HTR-8/SVneo (cell line): ENCODE data around the gene FOXL1.

Experiments
- DNase-seq: peaks from one replicate; pipeline ENCODE4 v3.0.0; 2011; ENCODE audit warnings: low spot score, mixed read lengths; ENCODE audit not compliant: insufficient read length
- FAIRE-seq: peaks from 2 replicates; lab custom pipeline; 2011; peaks lifted over from hg19 to GRCh38; lab: Jason Lieb, UNC

Gene FOXL1

GRCh38 chr16:86578061-86578599, at the start of gene FOXL1:
TSS of gene FOXL1 (plus strand) at chr16:86578549. CDS start at chr16:86578724, 175 bp downstream.
- no peak for DNase-seq
- no peak for FAIRE-seq

- FAIRE-seq = no peak
- no peak for DNase-seq
These were observed 49.2 kb upstream of the FOXL1 start for GRCh38 chr16:86529160-86529559.

DNA sequence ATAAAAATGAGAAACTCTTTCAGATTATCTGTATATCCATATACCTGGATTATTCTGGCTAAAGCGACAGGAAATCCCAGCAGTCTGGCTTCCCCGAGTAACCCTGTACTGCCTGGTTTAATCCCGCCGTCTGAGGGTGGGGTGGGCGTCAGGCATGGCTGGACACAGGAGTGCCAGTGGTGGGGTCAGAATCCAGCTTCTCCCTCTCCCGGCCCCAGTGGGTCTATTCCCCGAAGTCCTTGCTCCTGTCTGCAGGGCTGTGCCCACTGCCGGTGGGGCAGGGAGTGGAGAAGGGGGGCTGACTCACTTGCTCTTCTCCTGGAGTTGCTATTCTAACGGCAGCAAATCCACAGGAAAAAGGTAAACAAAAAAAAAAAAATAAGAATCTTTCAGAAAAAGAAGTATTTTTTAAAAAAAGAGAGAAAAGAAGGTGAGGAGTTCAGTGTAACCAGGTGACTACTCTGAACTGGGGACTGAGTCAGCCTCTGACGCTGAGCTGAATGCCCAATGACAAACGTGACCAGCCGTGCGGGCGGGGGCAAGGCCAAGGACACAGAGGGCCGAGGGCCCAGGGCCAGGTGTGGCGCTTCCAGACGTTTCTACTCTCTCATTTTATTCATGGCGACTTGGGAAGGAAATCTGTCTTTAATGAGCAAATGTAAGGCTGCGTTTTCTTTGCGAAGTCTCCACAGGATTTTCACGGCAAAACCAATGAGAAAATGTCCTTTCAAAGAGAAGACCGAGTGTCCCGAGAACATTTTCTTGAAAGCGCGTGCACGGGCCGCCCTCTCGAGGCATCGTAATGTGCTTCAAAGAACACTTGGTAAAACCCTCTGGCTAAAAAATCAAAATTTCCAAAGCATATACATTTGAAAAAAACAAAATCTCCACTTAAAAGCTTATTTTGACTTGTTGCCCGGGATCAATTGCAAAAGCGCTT, 47.8 kb upstream of the FOXL1 start:
- DNase-seq (no peak), FAIRE-seq (no peak)

GRCh38 chr16:86531191-86531545, 47.2 kb upstream of the FOXL1 start:
- FAIRE-seq = no peak
- DNase-seq = no peak

DNA sequence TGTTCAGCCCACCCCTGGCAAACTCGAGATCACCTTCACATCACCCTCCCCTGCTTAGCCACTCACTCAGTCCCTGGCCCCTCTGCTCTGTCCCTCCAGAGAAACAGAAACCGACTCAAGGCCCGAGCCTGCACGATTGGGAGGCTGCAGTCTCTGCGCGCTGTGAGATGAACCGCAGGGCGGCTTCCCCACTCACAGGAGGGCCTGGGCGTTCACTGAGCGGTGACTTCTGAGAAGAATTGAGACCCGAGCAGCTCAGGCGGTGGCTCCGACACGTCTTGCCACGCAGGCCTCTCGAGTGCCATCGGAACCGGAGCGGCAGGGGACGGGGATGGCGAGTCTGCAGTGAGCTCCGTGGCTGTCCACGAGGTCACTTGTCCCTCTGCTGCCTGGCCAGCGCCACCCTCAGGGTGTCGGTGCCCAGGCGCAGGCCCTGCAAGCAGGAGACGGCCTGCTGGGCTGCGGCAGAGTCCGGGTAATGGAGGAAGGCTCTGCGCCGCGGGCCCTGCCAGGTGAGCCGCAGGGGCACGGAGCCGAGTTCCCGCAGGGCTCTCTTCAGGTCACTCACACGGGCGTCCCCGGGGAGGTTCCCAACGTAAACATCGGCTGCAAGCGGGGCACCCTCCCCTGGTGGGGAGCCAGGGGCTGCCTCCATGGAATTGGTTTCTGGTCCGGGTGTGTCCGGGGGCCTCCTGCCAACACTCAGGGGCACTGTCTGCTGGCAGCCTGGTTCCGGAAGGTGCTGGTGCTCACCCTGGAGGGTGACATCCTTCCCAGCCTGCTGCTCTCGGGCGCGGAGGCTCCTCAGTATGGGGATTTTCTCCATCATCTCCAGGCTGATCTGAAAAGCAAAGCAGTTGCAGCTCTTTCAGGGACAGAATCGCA, 46.5 kb upstream of the FOXL1 start:
- FAIRE-seq = no peak

DNA sequence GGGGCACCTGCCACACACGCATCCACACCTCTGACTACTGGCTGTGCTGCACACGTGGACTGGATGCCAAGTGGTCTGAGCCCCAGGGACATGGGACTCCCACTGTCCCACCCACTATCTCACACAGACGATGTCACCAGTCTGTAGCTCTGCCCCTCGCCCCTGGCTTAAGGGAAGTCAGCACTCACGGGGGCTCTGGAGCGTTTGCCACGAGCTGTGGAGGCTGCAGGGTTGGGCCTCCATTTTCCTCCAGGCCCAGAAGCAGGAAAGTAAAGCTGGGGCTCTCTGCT, 45.9 kb upstream of the FOXL1 start:
- no peak for FAIRE-seq
- DNase-seq = no peak

More for the DNA sequence above, 46.5 kb upstream of the FOXL1 start:
- no peak for DNase-seq

DNA sequence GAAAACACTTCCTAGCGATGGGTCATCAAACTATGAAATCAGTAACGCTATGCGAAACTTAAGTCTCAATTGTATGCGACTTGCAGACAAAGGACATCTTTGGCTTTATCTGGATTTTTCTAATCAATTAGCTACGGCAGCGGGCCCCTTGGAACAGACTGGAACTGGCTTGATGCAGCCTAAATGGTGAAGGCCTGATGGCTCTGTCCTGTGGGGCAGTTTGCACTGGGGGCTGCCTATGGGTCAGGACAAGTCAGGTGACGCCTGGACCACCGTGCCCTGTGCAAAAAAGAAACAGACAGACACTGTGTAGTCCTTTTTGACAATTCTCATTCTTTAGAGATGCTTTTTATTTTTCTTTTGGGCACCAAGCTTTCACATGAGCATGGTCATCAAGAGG, 45.3 kb upstream of the FOXL1 start:
- FAIRE-seq (no peak), DNase-seq (no peak)

DNA sequence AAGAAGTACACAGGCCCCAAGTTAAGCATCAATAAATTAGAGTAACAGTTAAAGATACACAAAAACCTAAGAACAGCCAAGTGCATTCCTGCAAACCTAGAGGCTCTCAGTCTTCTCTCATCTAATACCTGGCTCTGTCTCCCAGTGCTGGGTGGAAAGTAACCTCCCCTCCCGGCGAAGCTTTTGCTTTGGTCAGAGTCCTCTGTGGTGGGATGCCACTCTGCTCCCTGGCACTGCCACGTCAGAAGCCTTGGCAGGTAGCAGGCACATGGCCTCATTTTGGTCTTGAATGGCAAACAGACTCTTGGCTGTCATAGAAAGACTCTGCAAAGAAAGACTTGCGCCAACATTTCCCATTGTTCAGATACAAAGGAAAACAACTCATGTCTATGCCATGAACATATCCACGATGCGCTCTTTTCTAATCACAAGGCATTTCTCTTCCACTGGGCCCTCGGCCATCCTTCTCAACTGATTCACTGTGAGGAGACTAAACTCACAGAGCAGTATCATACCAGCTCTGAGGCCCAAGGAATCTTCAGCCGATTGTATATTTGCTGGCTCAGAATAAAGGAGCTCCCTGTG, 44.5 kb upstream of the FOXL1 start:
- DNase-seq (no peak), FAIRE-seq (peak; percentile 4)

DNA sequence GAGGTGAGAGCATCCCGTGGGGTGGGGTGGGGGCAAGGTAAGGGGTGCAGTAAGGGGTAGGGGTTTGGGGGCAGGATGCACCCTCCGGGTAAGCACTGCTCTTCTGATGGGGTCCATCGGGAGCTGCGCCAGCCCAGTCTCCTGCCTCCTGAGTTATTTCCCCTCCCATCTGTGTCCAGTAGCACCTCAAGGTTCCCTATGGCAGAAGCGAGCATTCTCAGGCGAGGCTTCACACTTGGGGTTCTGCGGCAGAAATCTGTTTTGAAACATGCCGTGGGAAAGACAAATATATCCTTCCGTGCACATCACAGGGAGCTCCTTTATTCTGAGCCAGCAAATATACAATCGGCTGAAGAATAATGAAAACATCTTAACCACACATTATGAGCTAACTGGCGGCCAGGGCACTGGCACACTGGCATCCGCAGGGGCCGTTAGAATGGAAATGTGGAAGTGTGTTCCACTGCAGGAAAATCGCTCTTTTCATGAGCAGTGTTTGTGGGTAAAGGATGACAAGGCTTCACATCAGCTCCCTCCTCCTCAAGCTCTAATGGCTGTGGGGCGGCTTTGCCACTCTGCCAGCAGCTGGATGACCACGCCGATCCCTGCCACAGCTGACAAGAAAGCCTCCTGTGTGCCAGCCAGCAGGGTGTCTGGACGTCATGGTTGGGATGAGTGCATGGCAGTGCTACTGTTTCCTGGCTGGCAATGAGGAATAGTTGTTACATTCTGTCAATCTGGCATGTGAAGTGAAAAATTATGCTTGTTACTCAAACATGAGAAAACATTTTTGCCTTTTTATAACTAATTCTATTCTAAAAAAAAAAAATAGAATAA, 43.4 kb upstream of the FOXL1 start:
- no peak for FAIRE-seq
- no peak for DNase-seq

DNA sequence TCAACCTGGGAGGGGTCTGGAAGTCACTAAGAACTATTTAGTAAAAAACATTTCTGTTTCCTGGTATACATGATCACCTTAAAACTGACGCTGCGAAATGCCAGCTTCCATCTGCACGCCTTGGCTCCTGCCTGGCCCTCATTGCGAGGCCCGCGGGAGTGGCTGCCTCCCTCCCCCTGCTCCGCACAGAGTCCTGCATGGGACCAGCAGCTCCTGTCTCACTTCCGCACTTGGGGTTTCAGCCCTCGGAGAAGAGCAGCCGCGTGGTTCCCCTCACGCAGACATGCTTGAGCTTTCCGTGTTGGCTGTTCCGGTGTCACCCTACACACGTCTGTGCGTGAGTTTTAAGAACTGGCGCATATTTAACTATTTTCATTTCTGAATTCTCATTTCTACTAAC, 41.7 kb upstream of the FOXL1 start:
- no peak for FAIRE-seq
- no peak for DNase-seq

DNA sequence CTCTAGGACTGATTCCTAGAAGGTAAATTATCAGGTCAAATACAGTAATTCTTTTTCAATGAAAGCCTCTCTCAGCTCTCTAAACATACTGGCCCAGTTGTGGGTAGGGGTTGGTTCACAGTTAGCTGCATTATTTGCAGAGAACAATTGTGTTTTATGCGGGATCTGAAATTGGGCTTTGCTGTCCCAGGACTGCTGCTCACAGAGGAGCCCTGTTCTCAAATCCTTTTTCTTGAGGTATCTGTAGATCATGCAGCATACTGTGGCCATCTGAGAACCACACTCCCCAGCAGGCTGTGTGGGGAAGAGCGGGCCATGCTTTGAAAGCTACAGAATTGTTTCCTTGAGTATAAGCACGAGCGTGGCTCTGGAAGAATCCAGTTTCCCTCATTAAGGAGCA, 40.9 kb upstream of the FOXL1 start:
- no peak for DNase-seq
- FAIRE-seq = no peak

DNA sequence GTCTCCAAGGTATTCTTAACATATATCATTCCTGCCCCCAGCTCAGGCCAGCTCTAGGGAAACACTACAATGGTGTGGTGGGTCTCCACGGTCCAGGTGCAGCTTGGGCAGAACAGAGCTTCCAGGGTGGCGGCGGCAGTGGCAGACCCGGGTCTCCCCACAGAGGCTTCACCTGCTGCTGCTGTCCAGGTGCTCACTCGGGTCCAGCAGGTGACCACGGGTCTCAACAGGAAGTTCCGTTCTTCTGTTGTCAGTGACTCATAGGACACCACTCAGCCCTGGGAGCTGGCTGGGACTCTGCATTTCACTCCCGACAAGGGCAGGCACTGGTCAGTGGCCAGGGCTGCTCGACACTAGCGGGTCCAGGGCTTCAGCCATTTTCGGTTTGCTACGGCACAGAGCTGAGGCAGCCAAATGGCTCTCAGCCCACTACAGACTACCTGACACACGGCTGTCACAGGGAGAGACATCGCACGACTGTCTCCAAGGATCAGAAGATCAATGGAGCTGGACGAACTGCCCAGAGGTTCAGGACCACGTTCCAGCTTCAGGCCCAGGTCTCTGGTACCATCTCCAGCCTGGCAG, 40.1 kb upstream of the FOXL1 start:
- no peak for DNase-seq
- no peak for FAIRE-seq

DNA sequence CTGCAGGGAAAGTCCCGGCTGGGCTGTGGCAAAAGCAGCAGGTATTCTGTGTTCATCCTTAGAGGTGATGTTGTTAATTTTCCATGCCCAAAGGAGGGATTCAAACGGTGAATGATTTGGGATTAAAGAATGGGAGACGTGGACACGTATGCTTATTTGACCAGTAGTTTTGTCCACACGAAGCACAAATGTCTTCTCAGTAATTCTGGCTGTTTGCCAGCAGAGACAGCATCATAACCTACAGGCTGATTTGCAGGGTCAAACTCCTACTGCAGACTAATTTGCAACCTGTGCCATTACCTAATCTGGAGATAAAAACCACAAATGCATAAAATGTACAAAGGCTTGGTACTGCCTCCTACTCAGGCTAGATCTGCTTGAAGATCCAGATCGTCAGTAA, 37.5 kb upstream of the FOXL1 start:
- FAIRE-seq (peak; percentile 42), DNase-seq (no peak)

DNA sequence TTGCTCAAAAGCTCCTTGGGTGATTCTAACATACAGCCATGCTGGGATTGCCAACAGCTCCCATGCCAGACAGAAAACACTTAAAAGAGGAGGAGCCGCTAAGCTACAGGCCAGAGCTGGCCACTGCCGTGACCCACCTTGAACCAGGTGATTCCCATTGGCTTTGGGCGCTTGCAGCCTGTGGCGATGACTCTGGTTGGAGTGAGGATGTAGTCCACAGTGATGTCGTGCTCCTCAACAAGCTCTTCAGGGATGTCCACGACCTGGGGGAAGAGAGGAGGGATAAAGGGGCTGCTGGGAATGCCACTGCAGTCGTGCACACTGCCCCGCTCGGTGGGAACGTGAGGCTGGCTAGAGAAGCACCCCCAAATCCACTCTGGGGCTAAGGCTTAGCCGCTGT, 36.8 kb upstream of the FOXL1 start:
- DNase-seq (no peak), FAIRE-seq (peak; percentile 40)

DNA sequence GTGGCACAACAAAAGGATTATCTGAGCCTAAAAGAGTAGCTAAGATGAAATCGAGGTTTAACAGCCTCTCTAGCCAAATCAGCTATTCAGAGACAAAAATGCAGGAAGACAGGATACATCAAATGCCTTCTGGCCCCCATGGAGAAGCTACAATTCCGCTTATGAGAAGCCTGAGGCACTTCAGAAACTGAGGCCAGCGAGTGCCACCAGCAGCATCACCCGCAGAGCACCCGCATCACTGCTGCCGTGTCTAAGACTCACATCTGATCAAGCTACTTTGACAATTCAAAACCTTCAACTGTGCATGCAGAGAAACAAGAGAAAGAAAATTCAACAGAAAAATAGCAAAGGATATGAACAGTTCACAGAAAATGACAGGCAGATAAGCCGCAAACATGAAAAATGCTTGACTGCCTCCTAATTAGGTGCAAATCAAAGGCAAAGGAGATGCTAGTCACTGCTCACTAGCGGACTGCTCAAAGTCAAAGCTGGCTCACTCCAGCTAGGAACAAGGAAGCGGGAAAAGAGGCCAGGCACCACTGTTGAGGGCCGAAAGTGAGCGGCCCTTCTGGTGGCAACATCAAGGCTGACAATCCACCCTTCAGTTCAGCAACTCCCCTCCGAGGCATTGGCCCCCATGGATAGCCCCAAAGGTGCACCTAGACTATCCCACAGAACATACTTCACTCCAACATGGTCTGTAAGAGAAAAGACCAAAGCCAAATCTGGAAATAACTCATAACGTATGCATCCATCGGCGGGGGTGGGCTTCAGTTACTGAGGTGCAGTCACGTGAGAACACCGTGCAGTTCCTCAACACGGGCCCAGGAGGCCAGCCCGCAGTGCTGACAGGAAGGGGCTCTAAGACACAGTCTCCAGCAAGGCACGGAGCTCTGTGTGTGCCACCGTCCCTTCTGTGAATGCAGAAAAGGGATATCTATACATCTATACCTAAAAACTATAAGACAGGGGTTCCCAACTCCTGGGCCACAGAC, 35.3 kb upstream of the FOXL1 start:
- DNase-seq = no peak
- FAIRE-seq = no peak

DNA sequence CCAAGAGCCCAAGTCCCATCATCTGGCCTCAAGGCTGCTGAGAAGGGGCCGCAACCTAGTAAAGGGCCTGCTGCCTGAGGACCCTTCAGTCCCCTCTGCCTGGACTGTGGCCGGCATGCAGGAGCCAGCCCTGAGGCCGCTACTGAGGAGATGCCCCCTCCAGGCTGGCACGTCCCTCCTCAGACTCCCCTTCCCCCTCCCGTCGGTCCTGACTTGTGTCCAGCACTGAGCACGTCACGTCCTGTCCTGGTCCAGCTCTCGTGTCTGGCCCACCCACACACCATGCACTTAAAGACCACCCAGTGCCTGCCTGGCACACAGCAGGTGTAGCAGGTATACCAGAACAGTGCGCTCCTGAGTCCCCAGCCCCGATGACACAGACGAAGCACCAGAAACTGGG, 32.9 kb upstream of the FOXL1 start:
- FAIRE-seq = no peak

GRCh38 chr16:86545954-86546637, 32.3 kb upstream of the FOXL1 start:
- DNase-seq (no peak), FAIRE-seq (no peak)

More for the DNA sequence above, 32.9 kb upstream of the FOXL1 start:
- no peak for DNase-seq

GRCh38 chr16:86546638-86547013, 31.7 kb upstream of the FOXL1 start:
- DNase-seq (no peak), FAIRE-seq (no peak)
